Head of caudate nucleus (tissue), 42 donors: ENCODE measurements around the gene GPER1.

Experiments
- DNase-seq, 42 donors: peaks; one replicate each; pipeline versions ENCODE4 v3.0.0 to v3.0.0-alpha.2; 2020 to 2021; ENCODE audit warnings: mixed read lengths in 7 of 42
- intact Hi-C: fragments of 100-400 bp; cut with DNase I; formaldehyde crosslinking; loops from one replicate; pipeline ENCODE4 v1.15.0; 2022

The GPER1 gene

DNA sequence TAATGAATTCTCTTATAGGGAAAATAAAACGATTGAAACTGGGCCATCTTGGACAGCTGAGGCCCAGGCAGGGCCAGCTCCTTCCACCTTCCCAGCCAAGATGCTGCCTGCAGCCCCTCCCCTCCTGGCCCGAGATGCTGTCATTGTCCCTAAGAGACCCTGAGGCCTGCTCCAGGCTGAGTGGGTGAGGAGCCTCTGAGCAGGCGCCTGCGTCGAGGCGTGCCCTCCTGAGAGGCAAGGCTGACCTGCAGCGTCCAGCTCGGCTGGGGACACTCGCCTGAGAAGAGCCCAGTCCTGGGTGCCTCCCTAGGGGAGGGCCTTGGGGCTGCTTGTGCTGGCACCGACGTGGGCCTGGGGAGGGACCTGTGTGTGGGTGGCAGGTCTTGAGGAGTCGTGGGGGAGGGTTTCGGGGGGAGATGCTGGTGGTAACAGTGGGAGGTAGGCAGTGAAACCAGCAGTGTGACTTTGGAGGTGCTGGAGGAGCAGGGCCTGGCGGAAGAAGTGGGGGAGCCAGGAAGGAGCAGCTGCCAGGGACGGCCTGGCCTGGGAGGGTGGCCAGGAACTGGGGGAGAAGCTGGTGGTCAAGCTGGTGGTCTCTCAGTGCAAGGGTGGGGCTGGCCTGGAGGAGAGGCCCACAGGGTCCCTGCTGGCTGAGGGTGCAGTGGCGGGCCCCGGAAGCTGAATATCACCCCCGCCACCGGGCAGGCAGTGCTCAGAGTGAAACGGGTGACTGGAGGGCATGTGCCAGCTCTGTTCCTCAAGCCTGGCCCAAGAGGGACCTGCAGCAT lies 35.7 kb upstream of the GPER1 start:
- DNase-seq = peak in 5 of 42 donors; percentile 22 to 55 (median 45)
- intact Hi-C loops = no loop called here

DNA sequence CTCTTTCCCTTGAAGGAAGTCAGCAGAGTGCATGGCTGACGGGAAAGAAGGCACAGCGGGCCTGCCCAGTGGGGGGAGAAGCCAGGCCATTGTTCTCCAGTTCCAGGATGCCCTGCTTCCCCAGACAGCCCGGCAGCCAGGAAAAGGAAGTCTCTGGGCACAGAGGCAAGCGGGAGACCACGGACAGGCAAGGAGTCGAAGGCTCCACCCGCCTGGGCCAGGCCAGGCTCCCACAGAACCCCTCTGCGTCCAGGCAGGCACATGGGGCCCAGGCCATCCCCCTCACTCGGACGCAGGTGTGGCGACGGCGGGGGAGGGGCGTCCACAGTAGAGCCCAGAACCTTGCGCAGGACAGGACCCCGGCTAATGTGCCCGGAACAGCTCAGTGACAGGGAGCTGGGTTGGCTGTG lies 34.9 kb upstream of the GPER1 start:
- intact Hi-C loops = no loop called here
- DNase-seq = peak in 5 of 42 donors; percentile 28 to 70 (median 41)

DNA sequence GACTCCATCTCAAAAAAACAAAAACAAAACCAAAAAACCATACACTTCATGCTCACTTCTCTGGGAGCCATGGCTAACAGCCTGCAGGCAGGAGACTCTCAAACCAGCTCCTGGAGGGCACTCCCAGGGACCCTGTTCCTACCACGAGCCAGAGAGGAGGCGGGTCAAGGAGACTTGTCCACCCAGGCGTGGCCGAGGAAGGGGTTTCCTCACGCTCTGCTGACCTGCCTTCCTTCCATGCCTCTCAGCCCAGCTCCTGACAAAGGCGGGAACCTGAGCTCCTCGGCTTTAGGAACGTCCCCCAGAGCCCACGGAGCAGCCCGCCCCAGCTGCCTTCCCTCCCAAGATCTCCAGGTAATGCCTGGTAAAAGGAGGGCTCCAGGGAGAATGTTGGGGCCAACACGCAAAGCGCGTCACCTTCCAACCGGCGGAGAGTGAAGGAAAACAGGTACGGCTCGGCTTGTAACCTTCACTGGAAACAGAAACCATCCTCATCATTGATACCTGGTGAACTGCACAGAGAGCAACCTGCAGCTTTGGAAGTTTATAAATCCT lies 34.0 kb upstream of the GPER1 start:
- DNase-seq = no peak
- intact Hi-C loops = no loop called here

DNA sequence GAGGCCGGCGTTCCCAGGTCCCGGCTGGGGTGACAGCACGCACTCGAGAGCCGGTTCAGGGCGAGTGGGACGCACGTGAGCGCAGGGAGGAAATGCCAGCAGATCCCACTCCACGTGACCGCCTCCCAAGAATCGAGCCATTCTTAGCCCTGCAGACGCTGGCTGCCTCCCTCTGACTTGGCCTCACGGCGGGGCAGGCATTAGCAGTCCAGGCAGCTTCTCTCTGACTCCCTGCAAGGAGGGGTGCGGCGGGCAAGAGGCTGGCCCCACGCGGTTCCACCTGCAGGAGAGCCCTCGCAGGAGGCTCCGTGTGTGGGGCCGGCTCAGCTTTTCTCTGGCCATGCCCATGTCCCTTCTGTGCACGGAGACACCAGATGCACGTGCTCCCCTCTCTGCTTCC lies 33.5 kb upstream of the GPER1 start:
- intact Hi-C loops = no loop called here
- peak; percentile 61 to 86 (median 76) for DNase-seq

DNA sequence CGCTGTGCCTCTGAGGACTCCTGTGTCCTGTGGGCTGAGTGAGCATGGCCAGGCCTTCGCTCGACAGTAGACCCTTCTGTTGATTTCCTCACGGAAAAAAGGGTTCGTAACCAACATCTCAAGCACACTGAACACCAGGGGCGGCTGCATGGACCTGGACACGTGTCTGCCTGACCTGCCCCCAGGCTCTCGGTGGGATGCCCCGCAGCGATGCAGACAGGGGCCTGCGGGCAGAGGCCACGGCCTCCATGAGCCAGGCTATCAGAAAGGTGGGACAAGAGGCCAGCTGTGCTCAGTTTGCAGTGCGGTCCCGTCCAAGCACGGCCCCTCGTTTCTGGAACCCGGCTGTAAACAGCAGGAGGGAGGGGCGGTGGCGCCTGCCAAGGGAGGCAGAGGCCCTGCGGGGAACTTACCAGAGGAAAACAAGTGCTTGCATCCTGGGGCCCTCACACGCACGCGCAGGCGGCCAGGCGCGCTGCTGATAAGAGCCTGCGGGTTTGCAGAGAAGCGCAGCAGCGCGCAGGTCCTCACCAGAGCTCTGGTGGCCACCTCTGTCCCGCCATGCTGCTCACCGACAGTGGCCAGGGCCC lies 33.0 kb upstream of the GPER1 start:
- intact Hi-C loops = no loop called here
- DNase-seq = peak; percentile 59 to 91 (median 81)

DNA sequence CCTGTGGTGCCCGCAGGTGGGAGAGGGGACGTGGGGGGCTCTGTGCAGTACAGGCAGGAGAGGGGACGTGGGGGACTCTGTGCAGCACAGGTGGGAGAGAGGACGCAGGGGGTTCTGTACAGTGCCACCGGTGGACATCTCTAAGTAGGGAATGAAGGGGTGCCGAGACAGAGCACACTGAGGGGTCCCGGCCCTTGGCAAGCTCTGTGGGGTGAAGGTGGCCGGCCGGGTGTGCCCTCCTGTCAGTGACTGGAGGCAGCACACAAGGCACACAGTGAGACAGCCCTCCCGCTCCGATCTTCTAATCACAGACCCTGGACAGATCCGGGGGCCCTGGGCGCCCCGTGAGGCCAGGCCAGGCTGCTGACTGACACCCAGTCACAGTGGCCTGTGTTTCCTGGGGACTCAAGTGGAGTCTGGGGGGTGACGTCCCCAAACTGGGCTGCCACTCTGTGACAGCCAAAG lies 32.4 kb upstream of the GPER1 start:
- intact Hi-C loops = no loop called here
- DNase-seq = no peak

DNA sequence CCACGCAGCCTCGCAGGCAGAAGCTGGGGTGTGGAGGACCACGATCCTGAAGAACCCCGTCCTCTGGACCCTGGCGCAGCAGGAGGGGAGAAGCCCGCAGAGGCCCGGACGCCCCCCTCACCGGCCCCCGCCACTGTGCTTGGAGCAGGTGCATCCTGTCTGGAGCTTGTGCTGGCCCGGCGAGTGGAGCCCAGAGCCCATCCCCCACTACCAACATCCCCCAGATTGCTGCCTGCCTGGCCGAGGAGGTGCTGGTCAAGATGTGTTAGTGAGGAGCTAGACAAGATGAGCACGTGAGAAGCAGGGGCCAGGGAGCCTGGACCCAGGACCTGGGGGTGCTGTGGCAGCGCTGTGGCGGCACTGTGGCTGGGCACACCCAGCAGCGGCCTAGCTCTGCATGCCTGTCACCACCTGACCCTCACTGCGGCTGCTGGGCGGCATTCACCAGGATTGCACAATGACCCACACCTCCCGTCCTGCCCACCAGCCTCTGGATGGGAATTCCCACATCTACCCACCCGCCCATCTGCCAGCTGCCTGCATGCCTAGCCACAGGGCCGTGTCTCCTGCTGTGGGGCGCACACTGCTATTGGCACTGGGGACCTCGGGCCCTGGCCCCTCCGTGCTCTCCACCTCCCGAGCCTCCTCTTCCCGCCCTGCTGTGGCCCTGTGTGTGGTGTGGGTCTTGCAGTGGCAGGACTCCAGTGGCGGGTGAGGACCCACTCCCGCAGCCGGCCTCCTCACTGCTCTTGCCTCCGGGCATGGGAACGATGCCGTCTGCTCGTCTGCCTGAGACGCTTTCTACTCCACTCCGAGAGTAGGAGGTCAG lies 31.7 kb upstream of the GPER1 start:
- intact Hi-C loops = no loop called here
- peak in 1 of 42 donors; percentile 20 for DNase-seq

DNA sequence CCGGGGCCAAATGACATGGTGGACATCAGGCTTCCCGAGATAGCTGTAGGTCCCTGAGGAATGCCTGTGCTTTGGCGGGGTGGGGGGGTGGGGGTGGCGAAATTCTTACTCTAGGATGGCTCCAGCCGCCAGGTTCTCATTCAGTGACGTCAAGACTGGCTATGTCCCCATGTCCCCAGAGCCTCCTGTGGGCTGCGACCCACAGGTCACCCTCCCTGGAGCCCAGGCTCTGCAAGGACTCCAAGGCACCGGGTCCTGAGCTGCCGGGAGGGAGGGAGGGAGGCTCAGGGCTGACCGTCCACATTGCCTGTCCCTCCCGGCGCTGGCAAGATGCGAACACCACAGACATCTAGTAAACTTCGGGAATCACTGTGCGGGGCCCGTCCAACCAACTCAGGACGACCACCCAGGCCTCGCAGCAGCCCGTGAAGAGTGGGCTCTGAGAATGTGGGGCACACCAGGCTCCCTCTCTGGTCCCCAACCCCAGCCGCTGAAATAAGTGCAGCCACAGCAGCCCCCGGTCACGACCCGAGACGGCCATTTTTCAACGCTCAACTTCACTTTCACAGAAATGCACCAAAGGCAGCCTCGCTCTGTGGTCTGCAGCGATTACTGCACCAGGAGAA lies 31.0 kb upstream of the GPER1 start:
- no peak for DNase-seq
- intact Hi-C loops = no loop called here

DNA sequence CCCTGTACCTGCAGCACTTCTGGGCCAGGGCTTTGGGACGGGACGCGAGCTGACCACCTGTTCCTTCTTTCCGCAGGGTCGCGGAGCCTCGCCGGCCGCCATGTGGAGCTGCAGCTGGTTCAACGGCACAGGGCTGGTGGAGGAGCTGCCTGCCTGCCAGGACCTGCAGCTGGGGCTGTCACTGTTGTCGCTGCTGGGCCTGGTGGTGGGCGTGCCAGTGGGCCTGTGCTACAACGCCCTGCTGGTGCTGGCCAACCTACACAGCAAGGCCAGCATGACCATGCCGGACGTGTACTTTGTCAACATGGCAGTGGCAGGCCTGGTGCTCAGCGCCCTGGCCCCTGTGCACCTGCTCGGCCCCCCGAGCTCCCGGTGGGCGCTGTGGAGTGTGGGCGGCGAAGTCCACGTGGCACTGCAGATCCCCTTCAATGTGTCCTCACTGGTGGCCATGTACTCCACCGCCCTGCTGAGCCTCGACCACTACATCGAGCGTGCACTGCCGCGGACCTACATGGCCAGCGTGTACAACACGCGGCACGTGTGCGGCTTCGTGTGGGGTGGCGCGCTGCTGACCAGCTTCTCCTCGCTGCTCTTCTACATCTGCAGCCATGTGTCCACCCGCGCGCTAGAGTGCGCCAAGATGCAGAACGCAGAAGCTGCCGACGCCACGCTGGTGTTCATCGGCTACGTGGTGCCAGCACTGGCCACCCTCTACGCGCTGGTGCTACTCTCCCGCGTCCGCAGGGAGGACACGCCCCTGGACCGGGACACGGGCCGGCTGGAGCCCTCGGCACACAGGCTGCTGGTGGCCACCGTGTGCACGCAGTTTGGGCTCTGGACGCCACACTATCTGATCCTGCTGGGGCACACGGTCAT lies 30.3 kb upstream of the GPER1 start:
- no peak for DNase-seq
- intact Hi-C loops = no loop called here

DNA sequence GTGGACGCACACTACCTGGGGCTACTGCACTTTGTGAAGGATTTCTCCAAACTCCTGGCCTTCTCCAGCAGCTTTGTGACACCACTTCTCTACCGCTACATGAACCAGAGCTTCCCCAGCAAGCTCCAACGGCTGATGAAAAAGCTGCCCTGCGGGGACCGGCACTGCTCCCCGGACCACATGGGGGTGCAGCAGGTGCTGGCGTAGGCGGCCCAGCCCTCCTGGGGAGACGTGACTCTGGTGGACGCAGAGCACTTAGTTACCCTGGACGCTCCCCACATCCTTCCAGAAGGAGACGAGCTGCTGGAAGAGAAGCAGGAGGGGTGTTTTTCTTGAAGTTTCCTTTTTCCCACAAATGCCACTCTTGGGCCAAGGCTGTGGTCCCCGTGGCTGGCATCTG lies 29.6 kb upstream of the GPER1 start:
- intact Hi-C loops = no loop called here
- peak in 1 of 42 donors; percentile 5 for DNase-seq

DNA sequence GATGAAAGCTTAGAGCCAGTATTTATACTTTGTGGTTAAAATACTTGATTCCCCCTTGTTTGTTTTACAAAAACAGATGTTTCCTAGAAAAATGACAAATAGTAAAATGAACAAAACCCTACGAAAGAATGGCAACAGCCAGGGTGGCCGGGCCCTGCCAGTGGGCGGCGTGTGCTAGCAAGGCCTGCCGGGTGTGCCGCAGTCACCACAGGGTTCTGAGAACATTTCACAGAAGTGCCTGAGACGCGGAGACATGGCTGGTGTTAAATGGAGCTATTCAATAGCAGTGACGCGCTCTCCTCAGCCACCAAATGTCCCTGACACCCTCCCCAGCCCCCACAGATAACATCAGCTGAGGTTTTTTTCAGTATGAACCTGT lies 29.1 kb upstream of the GPER1 start:
- intact Hi-C loops = no loop called here
- peak in 20 of 42 donors; percentile 22 to 79 (median 52) for DNase-seq

DNA sequence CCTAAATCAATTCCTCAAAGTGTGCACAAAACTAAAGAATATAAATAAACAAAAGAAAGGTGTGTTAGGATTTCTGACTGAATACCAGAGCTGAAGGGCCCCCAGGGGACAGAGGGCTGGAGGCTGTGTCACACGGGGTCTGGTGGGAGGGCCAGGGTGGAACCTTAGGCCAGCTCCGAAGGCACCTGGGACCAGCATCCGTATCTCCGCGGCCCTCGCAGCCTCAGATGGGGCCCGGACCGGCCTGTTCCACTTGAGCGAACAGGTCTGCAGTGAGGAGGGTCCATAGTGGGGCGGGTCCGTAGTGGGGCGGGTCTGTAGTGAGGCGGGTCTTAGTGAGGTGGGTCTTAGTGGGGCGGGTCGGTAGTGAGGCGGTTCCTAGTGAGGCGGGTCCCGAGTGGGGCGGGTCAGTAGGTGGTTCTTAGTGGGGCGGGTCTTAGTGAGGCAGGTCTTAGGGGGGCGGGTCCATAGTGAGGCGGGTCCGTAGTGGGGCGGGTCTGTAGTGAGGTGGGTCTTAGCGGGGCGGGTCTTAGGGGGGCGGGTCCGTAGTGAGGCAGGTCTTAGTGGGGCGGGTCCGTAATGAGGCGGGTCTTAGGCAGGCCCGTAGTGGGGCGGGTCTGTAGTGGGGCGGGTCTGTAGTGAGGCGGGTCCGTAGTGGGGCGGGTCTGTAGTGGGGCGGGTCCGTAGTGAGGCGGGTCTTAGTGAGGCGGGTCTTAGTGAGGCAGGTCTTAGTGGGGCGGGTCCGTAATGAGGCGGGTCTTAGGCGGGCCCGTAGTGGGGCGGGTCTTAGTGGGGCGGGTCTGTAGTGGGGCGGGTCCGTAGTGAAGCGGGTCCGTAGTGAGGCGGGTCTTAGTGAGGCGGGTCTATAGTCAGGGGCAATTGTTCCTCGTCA lies 28.5 kb upstream of the GPER1 start:
- peak in 1 of 42 donors; percentile 5 for DNase-seq

DNA sequence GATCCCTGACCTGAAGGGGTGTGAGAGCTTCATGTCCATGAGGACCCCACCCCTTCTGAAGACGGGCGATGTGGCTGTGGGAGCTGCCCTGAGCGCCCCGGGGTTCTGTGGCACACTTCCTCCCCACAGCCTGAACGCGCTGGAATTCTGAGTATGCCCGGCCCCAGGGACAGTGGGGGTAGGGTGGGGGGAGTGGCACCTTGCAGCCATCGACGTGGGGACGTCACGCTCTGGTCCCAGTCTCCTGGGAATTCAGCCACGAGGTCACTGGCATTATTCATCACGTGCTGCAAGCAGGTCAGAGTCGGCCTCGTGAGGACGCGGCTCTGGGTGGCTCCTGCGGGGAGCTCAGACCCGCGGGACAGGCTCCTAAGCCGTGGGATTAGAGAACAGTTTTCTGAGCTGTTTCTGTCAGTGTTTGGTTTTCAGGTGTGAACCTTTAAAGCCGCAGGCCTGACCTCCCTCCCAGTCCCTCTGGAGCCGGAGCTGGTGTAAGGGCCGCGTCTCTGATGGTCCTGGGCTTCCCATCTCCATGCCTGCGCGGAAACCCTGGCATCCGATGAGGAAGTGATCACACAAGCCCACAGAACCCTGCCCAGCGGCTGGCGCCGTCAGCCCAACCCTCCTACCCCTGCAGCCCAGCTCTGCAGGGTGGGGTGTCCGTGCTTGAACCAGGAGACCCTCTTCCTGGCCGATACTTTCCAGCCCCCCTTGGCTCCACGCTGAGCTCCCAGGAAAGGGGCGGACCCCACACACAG lies 27.4 kb upstream of the GPER1 start:
- no peak for DNase-seq
- intact Hi-C loops = no loop called here

More for the DNA sequence above, 28.5 kb upstream of the GPER1 start:
- intact Hi-C loops = no loop called here

DNA sequence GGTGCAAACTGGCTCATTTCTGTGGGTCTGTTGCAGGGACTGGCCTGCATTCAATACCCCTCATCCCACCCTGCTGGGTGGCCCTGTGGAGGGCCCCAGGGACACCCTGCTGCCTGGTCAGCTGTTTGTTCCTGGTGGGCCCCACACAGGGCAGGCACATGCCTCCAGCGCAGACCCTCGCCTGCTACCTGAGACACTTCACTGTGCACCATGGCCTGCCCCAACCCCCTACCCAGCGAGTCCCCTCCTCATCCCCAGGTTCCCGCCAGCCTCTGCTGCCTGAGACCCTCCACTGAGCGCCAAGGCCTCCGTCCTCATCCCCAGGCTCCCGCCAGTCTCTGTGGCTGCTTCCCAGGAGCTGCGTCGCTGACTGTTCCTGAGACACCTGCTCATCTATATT lies 26.7 kb upstream of the GPER1 start:
- DNase-seq = no peak
- intact Hi-C loops = no loop called here

DNA sequence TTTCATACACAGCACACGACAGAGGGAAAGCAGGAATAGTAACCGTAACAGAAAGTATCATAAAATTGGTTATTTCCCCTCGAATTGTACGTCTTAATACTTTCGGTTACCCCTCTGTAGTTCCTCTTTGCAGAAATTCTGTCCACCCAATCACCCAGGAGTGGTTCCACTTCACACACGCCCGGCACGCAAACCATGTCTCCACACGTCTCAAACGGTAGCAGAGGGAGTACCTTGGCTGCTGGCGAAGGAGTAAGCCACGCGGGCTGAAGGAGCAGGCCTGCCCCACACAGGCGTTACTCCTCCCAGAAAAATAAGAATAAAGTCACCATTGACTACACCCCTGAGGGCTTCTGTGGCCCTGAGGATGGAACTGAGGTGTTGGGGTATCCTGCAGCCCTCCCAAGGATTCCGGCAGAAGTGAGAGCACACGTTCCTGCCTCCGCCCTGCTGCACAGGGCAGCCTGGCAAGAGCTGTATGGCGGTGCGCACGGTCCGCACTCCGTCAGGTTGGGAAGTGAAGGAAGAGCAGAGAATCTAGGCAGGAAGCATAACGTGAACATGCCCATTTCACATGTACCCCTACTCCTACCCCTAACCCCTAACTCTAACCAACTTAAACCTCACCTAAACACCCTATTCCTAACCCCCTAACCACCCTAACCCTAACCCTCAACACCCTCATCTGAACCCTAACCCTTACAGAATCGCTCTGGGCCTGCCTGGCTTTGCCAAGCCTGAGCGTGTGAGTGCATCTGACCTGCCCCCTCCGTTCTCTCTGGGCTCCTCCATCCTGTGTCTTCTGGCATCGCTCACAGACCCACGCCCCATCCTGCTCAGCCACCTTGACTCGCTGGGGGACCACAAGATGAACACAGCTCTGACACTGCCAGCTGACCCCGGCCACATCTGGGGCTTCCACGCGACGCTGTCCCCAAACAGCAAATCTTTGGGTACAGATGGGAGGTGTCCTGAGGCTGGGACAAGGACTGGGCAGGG lies 25.3 kb upstream of the GPER1 start:
- DNase-seq = no peak
- intact Hi-C loops = no loop called here
